Neutrophil (primary cell): Measurements from ENCODE around the gene SLC16A9.

Experiments
- H3K27ac ChIP-seq: fragments of 200-600 bp; sonication (generic); 2 replicates; pipeline ENCODE4 v1.5.1; 2016; ENCODE audit warnings: mild to moderate bottlenecking, moderate library complexity
- H3K27me3 ChIP-seq: fragments of 200-600 bp; sonication (generic); 2 replicates; pipeline ENCODE4 v1.6.0; 2016; ENCODE audit warnings: mild to moderate bottlenecking
- H3K36me3 ChIP-seq: fragments of 200-600 bp; sonication (generic); 2 replicates; pipeline ENCODE4 v1.5.1; 2017
- H3K4me1 ChIP-seq, 2 experiments: fragments of 200-600 bp in 1 of 2; sonication (generic) in 1 of 2; 1 replicate in 1 of 2; 2 replicates in 1 of 2; pipeline versions ENCODE4 v1.5.1 to v1.6.1; 2013 to 2016; ENCODE audit warnings: low read depth in 1 of 2, low read length in 1 of 2, mild to moderate bottlenecking in 1 of 2, moderate library complexity in 1 of 2; ENCODE audit not compliant: control insufficient read depth in 1 of 2, insufficient read depth in 1 of 2
- H3K4me3 ChIP-seq, 2 experiments: fragments of 200-600 bp in 1 of 2; sonication (generic) in 1 of 2; 1 replicate in 1 of 2; 2 replicates in 1 of 2; pipeline ENCODE4 v1.5.1; 2013 to 2016; ENCODE audit warnings: low read depth in 1 of 2, low read length in 1 of 2, mild to moderate bottlenecking in 1 of 2, moderate library complexity in 1 of 2
- H3K9me3 ChIP-seq: fragments of 200-600 bp; sonication (generic); 2 replicates; pipeline ENCODE4 v1.5.1; 2016
- CTCF ChIP-seq: fragments of 200-600 bp; sonication (generic); IDR thresholded peaks from 2 replicates; pipeline ENCODE4 v1.5.1; 2016; ENCODE audit warnings: antibody characterized with exemption

Gene SLC16A9

GRCh38 chr10:59724098-59724938, 14.7 kb upstream of the SLC16A9 start:
- Histone ChIP-seq H3K9me3 (no peaks in the 10 kb centered on the region), H3K4me3 (no peak overlapping the region), H3K27ac (no peak overlapping the region), H3K36me3 (no peaks in the 10 kb centered on the region), H3K4me1 (no peaks in the 10 kb centered on the region), H3K27me3 (no peaks in the 10 kb centered on the region)
- no peak for TF ChIP-seq CTCF

GRCh38 chr10:59720377-59720776, 10.7 kb upstream of the SLC16A9 start:
- Histone ChIP-seq H3K27me3 (no peaks in the 10 kb centered on the region), H3K36me3 (no peaks in the 10 kb centered on the region), H3K27ac (no peak overlapping the region), H3K4me3 (no peak overlapping the region), H3K4me1 (no peaks in the 10 kb centered on the region), H3K9me3 (no peaks in the 10 kb centered on the region)
- no peak for TF ChIP-seq CTCF

GRCh38 chr10:59719374-59719773, 9.7 kb upstream of the SLC16A9 start:
- no peak overlapping the region for H3K27ac ChIP-seq
- no peak overlapping the region for H3K4me3 ChIP-seq
- H3K36me3 ChIP-seq: no peaks in the 10 kb centered on the region
- no peak for TF ChIP-seq CTCF
- H3K9me3 ChIP-seq: no peaks in the 10 kb centered on the region
- H3K4me1 ChIP-seq: no peaks in the 10 kb centered on the region
- no peaks in the 10 kb centered on the region for H3K27me3 ChIP-seq

- Histone ChIP-seq H3K9me3 (no peaks in the 10 kb centered on the region), H3K27me3 (peaks cover 6% of the 10 kb centered on the region), H3K4me3 (no peak overlapping the region), H3K36me3 (no peaks in the 10 kb centered on the region), H3K27ac (no peak overlapping the region), H3K4me1 (no peaks in the 10 kb centered on the region)
- TF ChIP-seq CTCF: no peak
Measured at GRCh38 chr10:59718257-59718656, 8.6 kb upstream of the SLC16A9 start.

- peaks cover 55% of the 10 kb centered on the region for H3K27me3 ChIP-seq
- H3K4me3 ChIP-seq: no peak overlapping the region
- H3K4me1 ChIP-seq: peaks cover 0 to 7% of the 10 kb centered on the region in 2 experiments
- no peaks in the 10 kb centered on the region for H3K9me3 ChIP-seq
- TF ChIP-seq CTCF: no peak
- no peak overlapping the region for H3K27ac ChIP-seq
- no peaks in the 10 kb centered on the region for H3K36me3 ChIP-seq
Measured at GRCh38 chr10:59713196-59713821, 3.7 kb upstream of the SLC16A9 start.
